ENCODE data around the gene PCDHGA3. TPM values are rescaled to one million over a fixed set of nuclear protein-coding genes. Genes with fewer than 3 reads are reported as not detected.
"Not testable (repeated sequence)": the region's sequence is repeated elsewhere in the genome, so short reads cannot be mapped to it uniquely, and the experiment has no call there.

Gene PCDHGA3
- total RNA-seq, 1 donor from 2014 or later, result under 0.01 TPM

DNA sequence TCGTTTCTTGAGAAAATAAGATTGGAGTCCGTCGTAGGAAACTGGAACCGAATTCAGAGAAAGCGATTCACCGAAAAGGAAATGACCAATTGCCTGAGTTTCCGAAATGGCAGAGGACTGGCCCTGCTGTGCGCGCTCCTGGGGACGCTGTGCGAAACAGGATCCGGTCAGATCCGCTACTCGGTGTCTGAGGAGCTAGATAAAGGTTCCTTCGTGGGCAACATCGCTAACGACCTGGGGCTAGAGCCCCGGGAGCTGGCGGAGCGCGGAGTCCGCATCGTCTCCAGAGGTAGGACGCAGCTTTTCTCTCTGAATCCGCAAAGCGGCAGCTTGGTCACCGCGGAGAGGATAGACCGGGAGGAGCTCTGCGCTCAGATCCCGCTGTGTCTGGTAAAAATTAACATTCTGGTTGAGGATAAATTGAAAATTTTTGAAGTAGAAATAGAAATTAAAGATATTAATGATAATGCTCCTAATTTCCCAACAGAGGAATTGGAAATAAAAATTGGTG is 379 bp downstream of the PCDHGA3 start:
- H3K4me3 ChIP-seq (ENCODE audit: low read depth, low read length), result peak overlapping the region; percentile 2

DNA sequence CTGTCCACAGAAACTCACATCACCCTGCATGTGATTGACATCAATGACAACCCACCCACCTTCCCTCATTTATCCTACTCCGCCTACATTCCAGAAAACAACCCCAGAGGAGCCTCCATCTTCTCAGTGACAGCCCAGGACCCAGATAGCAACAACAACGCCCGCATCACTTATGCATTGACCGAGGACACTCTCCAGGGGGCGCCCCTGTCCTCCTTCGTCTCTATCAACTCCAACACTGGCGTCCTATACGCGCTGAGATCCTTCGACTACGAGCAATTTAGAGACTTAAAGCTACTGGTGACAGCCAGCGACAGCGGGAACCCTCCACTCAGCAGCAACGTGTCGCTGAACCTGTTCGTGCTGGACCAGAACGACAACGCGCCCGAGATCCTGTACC is 1.7 kb downstream of the PCDHGA3 start:
- TF ChIP-seq, protein P1, sequence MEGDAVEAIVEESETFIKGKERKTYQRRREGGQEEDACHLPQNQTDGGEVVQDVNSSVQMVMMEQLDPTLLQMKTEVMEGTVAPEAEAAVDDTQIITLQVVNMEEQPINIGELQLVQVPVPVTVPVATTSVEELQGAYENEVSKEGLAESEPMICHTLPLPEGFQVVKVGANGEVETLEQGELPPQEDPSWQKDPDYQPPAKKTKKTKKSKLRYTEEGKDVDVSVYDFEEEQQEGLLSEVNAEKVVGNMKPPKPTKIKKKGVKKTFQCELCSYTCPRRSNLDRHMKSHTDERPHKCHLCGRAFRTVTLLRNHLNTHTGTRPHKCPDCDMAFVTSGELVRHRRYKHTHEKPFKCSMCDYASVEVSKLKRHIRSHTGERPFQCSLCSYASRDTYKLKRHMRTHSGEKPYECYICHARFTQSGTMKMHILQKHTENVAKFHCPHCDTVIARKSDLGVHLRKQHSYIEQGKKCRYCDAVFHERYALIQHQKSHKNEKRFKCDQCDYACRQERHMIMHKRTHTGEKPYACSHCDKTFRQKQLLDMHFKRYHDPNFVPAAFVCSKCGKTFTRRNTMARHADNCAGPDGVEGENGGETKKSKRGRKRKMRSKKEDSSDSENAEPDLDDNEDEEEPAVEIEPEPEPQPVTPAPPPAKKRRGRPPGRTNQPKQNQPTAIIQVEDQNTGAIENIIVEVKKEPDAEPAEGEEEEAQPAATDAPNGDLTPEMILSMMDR (IDR thresholded peaks at IDR 0.05; ENCODE audit: insufficient read depth, low read length, severe bottlenecking), result no peak
- Histone ChIP-seq H3K36me3 (ENCODE audit: control insufficient read depth, insufficient read depth, low read length) (no peaks in the 10 kb centered on the region), H3K27me3 (ENCODE audit: control insufficient read depth, insufficient read depth, low read length) (no peaks in the 10 kb centered on the region), H3K4me3 (ENCODE audit: low read depth, low read length) (no peak overlapping the region)
- FAIRE-seq, result no peak
- no peak for DNase-seq (ENCODE audit: low read depth)

More for the DNA sequence above, 379 bp downstream of the PCDHGA3 start:
- Histone ChIP-seq H3K36me3 (ENCODE audit: control insufficient read depth, insufficient read depth, low read length) (no peaks in the 10 kb centered on the region), H3K27me3 (ENCODE audit: control insufficient read depth, insufficient read depth, low read length) (no peaks in the 10 kb centered on the region)
- TF ChIP-seq, protein P1 (IDR thresholded peaks at IDR 0.05; ENCODE audit: insufficient read depth, low read length, severe bottlenecking), result no peak
- DNase-seq (ENCODE audit: low read depth), result no peak
- no peak for FAIRE-seq

DNA sequence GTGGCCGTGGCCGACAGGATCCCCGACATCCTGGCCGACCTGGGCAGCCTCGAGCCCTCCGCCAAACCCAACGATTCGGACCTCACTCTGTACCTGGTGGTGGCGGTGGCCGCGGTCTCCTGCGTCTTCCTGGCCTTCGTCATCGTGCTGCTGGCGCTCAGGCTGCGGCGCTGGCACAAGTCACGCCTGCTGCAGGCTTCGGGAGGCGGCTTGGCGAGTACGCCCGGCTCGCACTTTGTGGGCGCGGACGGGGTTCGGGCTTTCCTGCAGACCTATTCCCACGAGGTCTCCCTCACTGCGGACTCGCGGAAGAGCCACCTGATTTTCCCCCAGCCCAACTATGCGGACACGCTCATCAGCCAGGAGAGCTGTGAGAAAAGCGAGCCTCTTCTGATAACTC is 2.4 kb downstream of the PCDHGA3 start:
- not testable (repeated sequence) for DNase-seq (ENCODE audit: low read depth); FAIRE-seq; H3K36me3 ChIP-seq (ENCODE audit: control insufficient read depth, insufficient read depth, low read length); H3K4me3 ChIP-seq (ENCODE audit: low read depth, low read length); H3K27me3 ChIP-seq (ENCODE audit: control insufficient read depth, insufficient read depth, low read length)

DNA sequence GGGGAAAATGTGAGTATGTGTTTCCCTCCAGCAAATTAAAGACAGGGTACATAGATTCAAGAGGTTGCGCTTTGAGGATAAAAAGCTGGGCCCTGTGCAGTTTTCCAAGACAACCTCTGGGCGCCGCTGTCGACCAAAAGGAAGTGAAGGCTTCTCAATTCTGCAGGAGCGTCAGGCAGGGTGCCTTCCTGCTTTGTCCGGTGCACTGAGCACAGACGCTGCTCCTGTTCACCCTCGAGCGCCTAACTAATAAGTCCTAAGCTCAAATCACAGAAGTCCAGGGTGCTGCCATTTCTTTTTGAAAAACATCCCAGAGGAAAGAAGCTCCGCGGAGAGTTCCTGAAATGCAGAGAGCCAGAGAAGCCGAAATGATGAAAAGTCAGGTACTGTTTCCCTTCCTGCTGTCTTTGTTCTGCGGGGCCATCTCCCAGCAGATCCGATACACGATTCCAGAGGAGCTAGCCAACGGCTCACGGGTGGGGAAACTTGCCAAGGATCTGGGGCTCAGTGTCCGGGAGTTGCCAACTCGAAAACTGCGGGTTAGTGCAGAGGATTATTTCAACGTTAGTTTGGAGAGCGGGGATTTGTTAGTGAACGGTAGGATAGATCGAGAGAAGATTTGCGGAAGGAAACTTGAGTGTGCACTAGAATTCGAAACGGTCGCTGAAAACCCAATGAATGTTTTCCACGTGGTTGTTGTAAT is 6.4 kb downstream of the PCDHGA3 start, which contains the start of gene PCDHGB1:
PCDHGB1 (plus strand) TSS at position 183 of the 703 bp plus-strand sequence; CDS start at position 345, 162 bp downstream.
- peak; percentile 23 for FAIRE-seq
- DNase-seq (ENCODE audit: low read depth), result peak; percentile 18
- TF ChIP-seq, protein P1 (IDR thresholded peaks at IDR 0.05; ENCODE audit: insufficient read depth, low read length, severe bottlenecking), result peak; percentile 58
- no peaks in the 10 kb centered on the region for H3K36me3 ChIP-seq (ENCODE audit: control insufficient read depth, insufficient read depth, low read length)
- peak within 1 kb of the TSS; percentile 9 for H3K4me3 ChIP-seq (ENCODE audit: low read depth, low read length)
- no peaks in the 10 kb centered on the region for H3K27me3 ChIP-seq (ENCODE audit: control insufficient read depth, insufficient read depth, low read length)

DNA sequence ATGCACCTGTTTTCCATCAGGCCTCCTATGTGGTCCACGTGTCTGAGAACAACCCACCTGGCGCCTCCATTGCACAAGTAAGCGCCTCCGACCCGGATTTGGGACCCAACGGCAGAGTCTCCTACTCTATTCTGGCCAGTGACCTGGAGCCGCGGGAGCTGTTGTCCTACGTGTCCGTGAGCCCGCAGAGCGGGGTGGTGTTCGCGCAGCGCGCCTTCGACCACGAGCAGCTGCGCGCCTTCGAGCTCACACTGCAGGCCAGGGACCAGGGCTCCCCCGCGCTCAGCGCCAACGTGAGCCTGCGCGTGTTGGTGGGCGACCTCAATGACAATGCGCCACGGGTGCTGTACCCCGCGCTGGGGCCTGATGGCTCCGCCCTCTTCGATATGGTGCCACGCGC is 8.0 kb downstream of the PCDHGA3 start:
- Histone ChIP-seq H3K4me3 (ENCODE audit: low read depth, low read length) (no peak overlapping the region), H3K27me3 (ENCODE audit: control insufficient read depth, insufficient read depth, low read length) (no peaks in the 10 kb centered on the region), H3K36me3 (ENCODE audit: control insufficient read depth, insufficient read depth, low read length) (no peaks in the 10 kb centered on the region)
- DNase-seq (ENCODE audit: low read depth) (no peak), FAIRE-seq (no peak)
- TF ChIP-seq, protein P1 (IDR thresholded peaks at IDR 0.05; ENCODE audit: insufficient read depth, low read length, severe bottlenecking), result no peak

DNA sequence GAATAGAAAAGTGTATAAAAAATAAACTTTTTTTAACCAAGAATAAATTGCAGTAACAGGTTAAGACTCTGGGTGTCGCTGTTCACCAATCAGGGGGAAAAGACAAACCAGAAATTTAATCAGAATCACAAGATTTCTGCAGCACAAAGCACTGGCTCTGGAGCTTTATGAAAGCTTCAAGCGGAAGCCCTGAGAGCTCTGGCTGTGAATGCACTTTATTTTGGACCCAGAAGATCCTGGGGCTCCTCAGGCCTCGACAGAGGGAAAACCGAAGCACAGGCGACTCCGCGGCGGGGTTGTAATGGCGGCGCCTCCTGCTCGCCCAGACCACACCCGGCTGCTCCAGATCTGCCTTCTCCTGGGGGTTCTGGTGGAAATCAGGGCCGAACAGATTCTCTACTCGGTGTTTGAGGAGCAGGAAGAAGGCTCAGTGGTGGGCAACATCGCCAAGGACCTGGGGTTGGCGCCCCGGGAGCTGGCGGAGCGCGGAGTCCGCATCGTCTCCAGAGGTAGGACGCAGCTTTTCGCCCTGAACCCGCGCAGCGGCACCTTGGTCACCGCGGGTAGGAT is 11.4 kb downstream of the PCDHGA3 start, which contains the start of gene PCDHGA4:
PCDHGA4 (plus strand) TSS at position 122 of the 570 bp plus-strand sequence; CDS start at position 209, 87 bp downstream.
- no peaks in the 10 kb centered on the region for H3K36me3 ChIP-seq (ENCODE audit: control insufficient read depth, insufficient read depth, low read length)
- H3K27me3 ChIP-seq (ENCODE audit: control insufficient read depth, insufficient read depth, low read length), result peaks cover 3% of the 10 kb centered on the region
- H3K4me3 ChIP-seq (ENCODE audit: low read depth, low read length), result peak within 1 kb of the TSS; percentile 3
- FAIRE-seq (no peak), DNase-seq (ENCODE audit: low read depth) (no peak)
- TF ChIP-seq, protein P1 (IDR thresholded peaks at IDR 0.05; ENCODE audit: insufficient read depth, low read length, severe bottlenecking), result peak; percentile 15

Data from bronchial epithelial cell (primary cell).